Tibial nerve (tissue), 4 donors: ENCODE measurements around the gene OR2M5.

Experiments used
- CTCF ChIP-seq, 5 experiments: fragments of 200-600 bp in 3 of 5; fragments of 450-650 bp in 2 of 5; sonication (generic) in 3 of 5; IDR thresholded peaks; one replicate each; pipeline ENCODE4 v1.5.1; 2016 to 2019; ENCODE audit warnings: antibody characterized with exemption in 5 of 5, mild to moderate bottlenecking in 3 of 5, moderate library complexity in 2 of 5
- EP300 ChIP-seq, 2 donors: sonication (generic); formaldehyde crosslinking; IDR thresholded peaks; one replicate each; pipeline ENCODE4 v1.6.1; 2017; ENCODE audit warnings: antibody characterized with exemption in 2 of 2, mild to moderate bottlenecking in 1 of 2
- POLR2A ChIP-seq, 2 donors: fragments of 450-650 bp; IDR thresholded peaks; one replicate each; pipeline ENCODE4 v1.6.1; 2017; ENCODE audit warnings: antibody characterized with exemption in 2 of 2, mild to moderate bottlenecking in 2 of 2, moderate library complexity in 2 of 2

- TF ChIP-seq CTCF (IDR thresholded peaks at IDR 0.05), result no peak
- no peak for TF ChIP-seq EP300 (IDR thresholded peaks at IDR 0.05)
- TF ChIP-seq POLR2A (IDR thresholded peaks at IDR 0.05), result no peak
Measured at GRCh38 chr1:248183996-248184395, 39.0 kb downstream of the OR2M5 start.
